MM.1S (cell line): ENCODE results near the gene C12orf42.

ENCODE experiments used
- DNase-seq: peaks from one replicate; pipeline ENCODE4 v3.0.0-alpha.2; 2015
- H2AFZ ChIP-seq: fragments of 300-600 bp; sonication (generic); 2 replicates; pipeline ENCODE4 v1.6.0; 2016; ENCODE audit warnings: antibody characterized with exemption, low read length
- H3F3A ChIP-seq: fragments of 300-600 bp; sonication (generic); 2 replicates; pipeline ENCODE4 v1.6.1; 2016; ENCODE audit warnings: mild to moderate bottlenecking, antibody characterized with exemption, low read length, moderate library complexity, mixed read lengths; ENCODE audit not compliant: insufficient read depth
- H3K27ac ChIP-seq: fragments of 300-600 bp; sonication (generic); 2 replicates; pipeline ENCODE4 v1.5.1; 2016; ENCODE audit warnings: mild to moderate bottlenecking, low read length
- H3K27me3 ChIP-seq: fragments of 300-600 bp; sonication (generic); replicated peaks from 2 replicates; pipeline ENCODE4 v1.6.0; 2016; ENCODE audit warnings: low read length; ENCODE audit not compliant: insufficient read depth
- H3K36me3 ChIP-seq: fragments of 300-600 bp; sonication (generic); replicated peaks from 2 replicates; pipeline ENCODE4 v1.6.1; 2016; ENCODE audit warnings: mild to moderate bottlenecking, low read length, mixed read lengths; ENCODE audit not compliant: insufficient read depth
- H3K4me1 ChIP-seq: fragments of 300-600 bp; sonication (generic); 2 replicates; pipeline ENCODE4 v1.6.1; 2016; ENCODE audit warnings: low read length, mixed read lengths
- H3K4me2 ChIP-seq: fragments of 300-600 bp; sonication (generic); 2 replicates; pipeline ENCODE4 v1.6.0; 2016; ENCODE audit warnings: low read depth, low read length
- H3K4me3 ChIP-seq: fragments of 300-600 bp; sonication (generic); 2 replicates; pipeline ENCODE4 v1.5.1; 2016; ENCODE audit warnings: low read length, mixed read lengths
- H3K79me2 ChIP-seq: fragments of 300-600 bp; sonication (generic); 2 replicates; pipeline ENCODE4 v1.6.1; 2016; ENCODE audit warnings: mixed run types, low read length, mixed read lengths
- H3K9ac ChIP-seq: fragments of 300-600 bp; sonication (generic); 2 replicates; pipeline ENCODE4 v1.6.1; 2016; ENCODE audit warnings: low read length, mixed read lengths
- H3K9me2 ChIP-seq: fragments of 300-600 bp; sonication (generic); replicated peaks from 2 replicates; pipeline ENCODE4 v1.6.1; 2016; ENCODE audit warnings: mild to moderate bottlenecking, low read length, mixed read lengths; ENCODE audit not compliant: insufficient read depth
- H3K9me3 ChIP-seq: fragments of 300-600 bp; sonication (generic); replicated peaks from 2 replicates; pipeline ENCODE4 v1.6.1; 2016; ENCODE audit warnings: mild to moderate bottlenecking, low read length, mixed read lengths; ENCODE audit not compliant: insufficient read depth
- H4K20me1 ChIP-seq: fragments of 300-600 bp; sonication (generic); 2 replicates; pipeline ENCODE4 v1.6.1; 2016; ENCODE audit warnings: mild to moderate bottlenecking, low read length, moderate library complexity, mixed read lengths; ENCODE audit not compliant: insufficient read depth
- CTCF ChIP-seq: fragments of 300-600 bp; sonication (generic); IDR thresholded peaks from 2 replicates; pipeline ENCODE4 v1.5.1; 2016; ENCODE audit warnings: antibody characterized with exemption, low read length, mixed read lengths
- EZH2 ChIP-seq: fragments of 300-600 bp; sonication (generic); optimal IDR thresholded peaks from 2 replicates; pipeline ENCODE3; 2017; ENCODE audit warnings: low read depth, mild to moderate bottlenecking, antibody characterized with exemption, low read length, mixed read lengths
- EZH2phosphoT487 ChIP-seq: fragments of 300-600 bp; sonication (generic); IDR thresholded peaks from 2 replicates; pipeline ENCODE4 v1.6.1; 2018; ENCODE audit warnings: antibody characterized with exemption, low read length

C12orf42 gene

DNA sequence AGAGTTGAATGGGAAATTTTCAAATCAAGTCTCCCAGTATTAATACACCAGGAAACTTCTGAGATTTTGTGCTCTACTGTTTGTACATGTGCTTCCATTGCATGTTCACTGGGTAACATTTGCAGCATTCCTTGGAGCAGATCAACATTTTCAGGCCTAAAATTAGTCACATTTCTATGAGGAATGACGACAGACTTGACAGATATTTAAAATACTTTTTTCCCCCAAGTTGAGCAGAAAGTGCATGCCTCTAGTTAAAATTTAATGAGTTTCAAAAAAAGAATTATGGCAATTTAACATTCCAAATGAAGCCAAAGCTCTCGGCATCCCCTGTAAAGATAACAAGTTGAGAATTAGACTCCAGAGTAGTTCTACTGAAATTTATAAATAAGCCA is 72.3 kb downstream of the C12orf42 start:
- Histone ChIP-seq H3K4me2 (no peak overlapping the region), H2AFZ (no peak overlapping the region), H3K27ac (no peak overlapping the region), H3F3A (no peaks in the 10 kb centered on the region), H3K9me3 (no peaks in the 10 kb centered on the region), H3K27me3 (no peaks in the 10 kb centered on the region), H3K4me3 (no peak overlapping the region), H3K9me2 (no peaks in the 10 kb centered on the region), H4K20me1 (no peaks in the 10 kb centered on the region), H3K9ac (no peak overlapping the region), H3K36me3 (no peaks in the 10 kb centered on the region), H3K79me2 (no peaks in the 10 kb centered on the region), H3K4me1 (no peaks in the 10 kb centered on the region)
- TF ChIP-seq EZH2 (no peak), CTCF (no peak), EZH2phosphoT487 (no peak)
- DNase-seq, result no peak

DNA sequence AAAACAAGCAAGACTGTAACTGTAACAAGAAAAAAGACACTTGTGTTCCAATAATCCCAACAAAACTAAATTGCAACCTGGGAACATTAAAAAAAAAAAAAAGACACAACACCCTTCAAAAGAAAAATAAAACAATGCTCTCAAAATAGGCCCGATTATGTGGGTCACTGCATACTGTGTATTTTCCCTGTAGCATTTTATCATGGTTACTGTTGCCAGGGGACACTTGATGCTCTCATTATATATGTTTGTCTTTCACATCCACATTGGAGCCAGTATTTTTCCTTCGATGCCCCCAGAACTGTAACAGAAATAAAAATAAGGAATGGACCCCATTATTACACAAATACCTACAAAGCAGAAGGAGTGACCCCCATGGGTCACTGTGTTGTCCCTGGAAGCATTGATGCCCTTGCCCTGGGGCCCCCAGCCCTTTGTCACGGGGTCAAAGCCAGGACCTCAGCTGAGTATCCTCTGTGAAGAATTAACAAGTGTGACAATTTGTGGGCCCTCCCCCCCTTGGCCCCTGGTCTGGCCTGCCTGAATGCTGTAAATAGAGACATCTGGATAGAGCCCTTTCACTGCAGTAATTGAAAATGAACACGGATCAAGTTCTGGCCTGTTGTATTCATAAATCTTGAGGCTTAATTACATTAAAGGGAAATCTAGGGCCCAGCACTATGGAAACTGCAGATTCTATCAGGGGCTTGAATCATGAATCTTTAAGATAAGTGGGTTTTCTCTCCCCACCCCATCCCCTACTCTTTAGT is 72.8 kb downstream of the C12orf42 start:
- Histone ChIP-seq H3K4me2 (no peak overlapping the region), H3K79me2 (no peaks in the 10 kb centered on the region), H3F3A (no peaks in the 10 kb centered on the region), H3K36me3 (no peaks in the 10 kb centered on the region), H3K4me1 (no peaks in the 10 kb centered on the region), H3K27ac (no peak overlapping the region), H2AFZ (no peak overlapping the region), H3K9me3 (no peaks in the 10 kb centered on the region), H4K20me1 (no peaks in the 10 kb centered on the region), H3K9ac (no peak overlapping the region), H3K27me3 (no peaks in the 10 kb centered on the region), H3K9me2 (no peaks in the 10 kb centered on the region), H3K4me3 (no peak overlapping the region)
- DNase-seq, result no peak
- no peak for TF ChIP-seq CTCF
- TF ChIP-seq EZH2, result no peak

- Histone ChIP-seq H3K9me2 (no peaks in the 10 kb centered on the region), H3K79me2 (no peaks in the 10 kb centered on the region), H3K36me3 (no peaks in the 10 kb centered on the region), H3K27ac (no peak overlapping the region), H3K4me3 (no peak overlapping the region), H2AFZ (no peak overlapping the region), H3K4me2 (no peak overlapping the region), H3K9me3 (no peaks in the 10 kb centered on the region), H4K20me1 (no peaks in the 10 kb centered on the region), H3K27me3 (no peaks in the 10 kb centered on the region), H3K9ac (no peak overlapping the region), H3K4me1 (no peaks in the 10 kb centered on the region), H3F3A (no peaks in the 10 kb centered on the region)
- DNase-seq, result no peak
- no peak for TF ChIP-seq EZH2phosphoT487
Measured at GRCh38 chr12:103422328-103422727, 73.4 kb downstream of the C12orf42 start.

DNA sequence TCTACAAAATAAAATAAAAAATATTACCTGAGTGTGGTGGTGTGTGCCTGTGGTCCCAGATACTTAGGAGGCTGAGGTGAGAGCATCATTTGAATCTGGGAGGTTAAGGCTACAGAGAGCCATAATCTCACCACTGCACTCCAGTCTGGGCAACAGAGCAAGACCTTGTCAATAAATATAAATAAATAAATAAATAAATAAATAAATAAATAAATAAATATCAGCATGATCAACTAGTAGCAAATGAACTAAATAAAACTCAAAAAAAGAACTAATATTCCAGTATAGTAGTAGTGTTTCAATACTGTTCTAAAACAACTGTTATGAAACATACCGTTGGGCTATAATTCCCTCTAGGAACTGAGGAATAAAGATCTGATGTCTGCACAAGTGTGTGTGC is 74.4 kb downstream of the C12orf42 start:
- Histone ChIP-seq H3K36me3 (no peaks in the 10 kb centered on the region), H3K27me3 (no peaks in the 10 kb centered on the region), H3K4me2 (no peak overlapping the region), H3K9ac (no peak overlapping the region), H3K79me2 (no peaks in the 10 kb centered on the region), H3K27ac (no peak overlapping the region), H3K4me1 (no peaks in the 10 kb centered on the region), H3K9me2 (no peaks in the 10 kb centered on the region), H2AFZ (no peak overlapping the region), H3F3A (no peaks in the 10 kb centered on the region), H3K9me3 (no peaks in the 10 kb centered on the region), H3K4me3 (no peak overlapping the region), H4K20me1 (no peaks in the 10 kb centered on the region)
- no peak for DNase-seq
- TF ChIP-seq CTCF (no peak), EZH2 (no peak), EZH2phosphoT487 (no peak)
